ENCODE data around the gene COL5A3. TPM values are rescaled to one million over a fixed set of nuclear protein-coding genes. Genes with fewer than 3 reads are reported as not detected.
"Not testable (repeated sequence)": the region's sequence is repeated elsewhere in the genome, so short reads cannot be mapped to it uniquely, and the experiment has no call there.

COL5A3 gene
- total RNA-seq, 2 donors from 2014 or later = 16.4 to 23.9 TPM

- intact Hi-C loops (cut with DNase I) = no loop called here
- DNase-seq (no peak), ATAC-seq (no peak)
These were observed 62.9 kb downstream of the COL5A3 start for GRCh38 chr19:9947441-9947840.

DNA sequence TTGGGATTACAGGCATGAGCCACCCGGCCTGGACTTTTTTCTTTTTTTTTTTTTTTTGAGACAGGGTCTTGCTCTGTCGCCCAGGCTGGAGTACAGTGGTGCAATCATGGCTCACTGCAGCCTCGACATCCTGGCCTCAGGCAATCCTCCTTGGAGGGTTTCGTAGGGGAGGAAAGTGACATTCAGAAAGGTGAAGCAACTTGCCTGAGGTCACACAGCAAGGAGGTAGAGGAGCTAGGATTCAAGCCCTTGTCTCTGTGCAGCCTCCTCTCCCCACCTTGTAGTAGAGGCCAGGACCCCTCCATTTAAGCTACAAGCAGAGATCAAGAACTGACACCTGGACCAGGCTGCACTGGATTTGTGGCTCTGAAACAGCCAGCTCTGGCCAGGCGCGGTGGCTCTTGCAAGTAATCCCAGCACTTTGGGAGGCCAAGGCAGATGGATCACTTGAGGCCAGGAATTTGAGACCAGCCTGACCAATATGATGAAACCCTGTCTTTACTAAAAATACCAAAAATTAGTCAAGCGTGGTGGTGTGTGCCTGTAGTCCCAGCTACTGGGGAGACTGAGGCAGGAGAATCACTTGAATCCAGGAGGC, 63.7 kb downstream of the COL5A3 start:
- DNase-seq; intact Hi-C loops (cut with DNase I); ATAC-seq: not testable (repeated sequence)

GRCh38 chr19:9945319-9945966, 64.9 kb downstream of the COL5A3 start:
- ATAC-seq = peak; percentile 93 to 98
- intact Hi-C loops (cut with DNase I) = no loop called here
- DNase-seq = peak; percentile 87

DNA sequence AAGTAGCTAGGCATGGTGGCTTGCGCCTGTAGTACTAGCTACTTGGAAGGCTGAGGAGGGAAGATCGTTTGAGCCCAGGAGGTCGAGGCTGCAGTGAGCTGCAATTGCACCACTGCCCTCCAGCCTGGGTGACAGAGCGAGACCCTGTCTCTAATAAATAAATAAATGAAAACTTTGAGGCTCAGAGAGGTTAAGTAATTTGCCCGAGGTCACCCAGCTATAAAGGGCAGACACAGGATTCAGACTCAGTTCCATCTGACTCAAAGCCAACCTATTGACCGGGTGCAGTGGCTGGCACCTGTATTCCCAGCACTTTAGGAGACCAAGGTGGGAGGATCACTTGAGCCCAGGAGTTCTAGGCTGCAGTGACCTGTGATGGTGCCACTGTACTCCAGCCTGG, 66.6 kb downstream of the COL5A3 start:
- no peak for DNase-seq
- intact Hi-C loops (cut with DNase I) = no loop called here
- no peak for ATAC-seq

GRCh38 chr19:9941671-9942070, 68.6 kb downstream of the COL5A3 start:
- ATAC-seq (no peak), DNase-seq (no peak)
- intact Hi-C loops (cut with DNase I) = no loop called here

DNA sequence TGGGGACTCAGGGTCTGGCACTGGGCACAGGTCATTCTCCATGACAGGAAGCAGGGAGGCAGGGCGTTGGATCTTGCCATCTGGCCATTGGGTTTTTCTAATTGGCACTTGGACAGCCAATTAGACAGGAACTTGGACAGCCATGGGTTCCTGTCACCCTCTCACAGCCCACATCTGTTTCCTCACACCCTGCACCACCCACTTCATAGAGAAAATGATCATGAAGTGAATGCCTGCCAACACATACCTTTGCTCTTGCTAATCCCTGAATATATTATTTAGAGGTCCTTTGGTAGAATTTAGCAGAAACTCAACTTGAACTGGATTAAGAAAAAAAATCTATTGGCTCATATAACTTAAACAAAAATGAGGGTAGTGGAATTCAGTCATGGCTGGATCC, 69.1 kb downstream of the COL5A3 start:
- intact Hi-C loops (cut with DNase I) = no loop called here
- ATAC-seq = no peak

GRCh38 chr19:9940778-9941177, 69.5 kb downstream of the COL5A3 start:
- ATAC-seq = no peak
- intact Hi-C loops (cut with DNase I) = no loop called here
- DNase-seq = no peak

More for the DNA sequence above, 69.1 kb downstream of the COL5A3 start:
- no peak for DNase-seq

DNA sequence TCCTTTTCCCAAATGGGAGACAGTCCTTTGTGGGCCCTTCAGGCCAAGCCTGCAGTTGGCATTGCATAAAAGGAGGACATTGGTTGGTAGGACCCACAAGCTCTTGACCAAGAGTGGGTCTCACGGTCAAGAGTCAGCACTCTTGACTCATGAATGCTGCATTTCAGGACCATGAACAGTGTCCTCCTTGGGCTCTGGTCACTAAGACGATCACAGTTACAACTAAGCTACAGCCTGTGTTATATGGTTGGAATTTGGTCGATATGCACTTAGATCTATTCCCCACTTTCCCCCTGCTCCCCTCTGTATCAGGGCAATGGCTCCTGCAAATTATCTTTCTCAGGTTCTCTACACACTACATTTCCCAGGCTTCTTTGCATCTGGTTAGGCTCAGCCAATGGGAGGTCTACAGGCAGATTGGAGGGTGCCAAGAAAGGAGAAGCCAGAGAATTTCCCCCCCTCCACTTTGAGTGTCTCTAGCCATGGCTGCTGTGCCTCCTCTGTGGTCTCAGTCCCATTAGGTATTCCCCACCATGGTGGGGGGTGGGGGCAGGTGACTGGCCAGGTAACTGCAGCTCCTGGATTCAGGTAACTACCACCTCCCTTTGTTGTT, 70.9 kb downstream of the COL5A3 start:
- no peak for DNase-seq
- intact Hi-C loops (cut with DNase I) = loop anchor here in 1 of 2 donors (5.0 kb wide), 1 partner anchor 73 kb away; the partner anchor contains the start of genes COL5A3 and RDH8
- no peak for ATAC-seq

DNA sequence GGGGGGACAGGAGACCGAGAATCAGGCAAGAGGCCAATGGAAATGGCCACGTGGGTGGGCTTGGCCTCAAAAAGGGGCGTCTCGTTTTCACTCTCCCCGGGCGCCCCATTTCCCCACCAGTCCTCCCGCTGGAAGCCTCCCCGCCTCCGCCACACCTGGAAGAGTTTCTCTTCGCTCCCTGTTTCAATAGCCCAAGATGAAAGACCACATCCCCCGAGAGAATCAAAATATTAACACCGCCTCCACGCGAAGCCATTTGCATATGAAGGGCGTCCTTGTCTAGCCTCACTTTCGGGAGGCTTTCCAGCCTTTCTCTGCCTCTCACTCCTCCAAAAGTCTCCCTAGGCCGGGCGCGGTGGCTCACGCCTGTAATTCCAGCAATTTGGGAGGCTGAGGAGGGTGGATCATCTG, 73.3 kb downstream of the COL5A3 start:
- ATAC-seq (no peak), DNase-seq (no peak)
- intact Hi-C loops (cut with DNase I) = loop anchor here in 1 of 2 donors (5.0 kb wide), 1 partner anchor 75 kb away; the partner anchor contains the start of genes COL5A3 and RDH8

DNA sequence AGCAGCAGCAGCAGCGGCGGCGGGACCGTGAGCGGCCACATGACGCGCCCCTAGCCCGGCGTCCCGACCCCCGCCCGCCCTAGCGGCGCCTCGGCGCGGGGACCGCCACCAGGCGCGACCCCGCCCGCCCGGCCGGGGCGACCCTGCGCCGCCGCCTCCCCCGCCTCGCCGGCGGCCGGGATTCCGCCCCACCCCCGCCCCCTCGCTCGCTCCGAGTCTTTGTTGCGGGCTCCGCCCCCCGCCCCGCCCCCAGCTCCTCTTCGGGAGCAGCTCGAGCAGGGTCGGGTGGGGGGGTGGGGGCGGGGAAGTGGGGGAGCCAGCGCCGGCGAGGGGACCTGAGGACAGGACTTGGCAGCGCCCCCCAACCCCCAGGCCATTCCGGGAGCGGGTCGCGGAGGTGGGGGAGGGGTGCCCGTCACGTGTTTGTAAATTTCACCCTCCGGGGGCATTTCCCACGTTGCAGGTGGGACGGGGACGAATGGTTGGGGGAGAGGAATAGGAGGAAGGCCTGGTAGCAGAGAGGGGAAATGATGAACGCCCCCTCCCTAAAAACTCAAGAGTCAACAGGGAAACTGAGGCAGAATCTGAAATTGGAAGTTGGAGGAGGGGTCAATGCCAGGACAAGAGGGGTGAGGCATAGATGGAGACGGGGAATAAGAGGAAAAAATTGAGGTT, 73.8 kb downstream of the COL5A3 start, which contains the start of gene OLFM2:
OLFM2 (minus strand) TSS at position 190 of the 675 bp plus-strand sequence; CDS start at position 41, 149 bp downstream.
- DNase-seq (peak; percentile 42), ATAC-seq (no peak)
- intact Hi-C loops (cut with DNase I) = loop anchor here in 1 of 2 donors (5.0 kb wide), 1 partner anchor 76 kb away; the partner anchor contains the start of genes COL5A3 and RDH8

DNA sequence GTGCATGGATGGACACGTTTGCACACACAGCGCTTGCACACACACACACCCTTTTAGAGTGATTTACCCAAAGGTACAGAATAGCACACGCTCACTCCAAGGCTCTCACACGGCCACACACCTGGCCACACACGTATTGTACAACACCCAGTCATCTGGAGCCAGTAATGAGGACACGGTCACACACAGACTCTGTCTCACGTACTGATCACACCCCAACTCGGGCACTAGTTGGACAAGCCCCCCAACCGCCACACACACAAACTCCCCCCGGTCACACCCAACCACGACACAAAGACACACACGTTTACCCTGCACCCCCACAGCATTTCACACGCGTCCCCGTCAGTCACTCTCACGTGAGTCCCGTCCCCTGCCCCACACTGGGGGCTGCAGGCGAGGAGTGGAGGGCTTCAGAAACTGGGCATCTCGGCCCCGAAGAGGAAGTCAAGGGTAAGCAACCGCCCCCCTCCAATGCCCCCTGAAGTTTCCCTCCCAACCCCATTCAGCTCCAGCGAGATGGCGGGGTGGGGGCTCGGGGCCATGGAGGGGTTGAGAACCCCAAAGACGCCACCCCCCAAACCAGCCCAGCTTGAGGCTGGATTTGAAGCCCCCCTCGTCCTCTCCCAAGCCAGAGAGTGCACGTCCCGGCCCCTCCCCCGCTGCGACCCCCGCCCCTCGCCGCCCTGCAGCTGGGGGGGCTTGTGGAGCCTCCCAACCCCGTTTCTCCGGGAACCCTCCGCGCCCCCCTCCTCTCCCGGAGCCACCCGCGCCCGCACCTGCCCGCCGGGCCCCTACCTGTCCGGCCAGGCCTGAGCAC, 74.6 kb downstream of the COL5A3 start:
- ATAC-seq (no peak), DNase-seq (no peak)
- intact Hi-C loops (cut with DNase I) = loop anchor here in 1 of 2 donors (5.0 kb wide), 1 partner anchor 77 kb away; the partner anchor contains the start of genes COL5A3 and RDH8

DNA sequence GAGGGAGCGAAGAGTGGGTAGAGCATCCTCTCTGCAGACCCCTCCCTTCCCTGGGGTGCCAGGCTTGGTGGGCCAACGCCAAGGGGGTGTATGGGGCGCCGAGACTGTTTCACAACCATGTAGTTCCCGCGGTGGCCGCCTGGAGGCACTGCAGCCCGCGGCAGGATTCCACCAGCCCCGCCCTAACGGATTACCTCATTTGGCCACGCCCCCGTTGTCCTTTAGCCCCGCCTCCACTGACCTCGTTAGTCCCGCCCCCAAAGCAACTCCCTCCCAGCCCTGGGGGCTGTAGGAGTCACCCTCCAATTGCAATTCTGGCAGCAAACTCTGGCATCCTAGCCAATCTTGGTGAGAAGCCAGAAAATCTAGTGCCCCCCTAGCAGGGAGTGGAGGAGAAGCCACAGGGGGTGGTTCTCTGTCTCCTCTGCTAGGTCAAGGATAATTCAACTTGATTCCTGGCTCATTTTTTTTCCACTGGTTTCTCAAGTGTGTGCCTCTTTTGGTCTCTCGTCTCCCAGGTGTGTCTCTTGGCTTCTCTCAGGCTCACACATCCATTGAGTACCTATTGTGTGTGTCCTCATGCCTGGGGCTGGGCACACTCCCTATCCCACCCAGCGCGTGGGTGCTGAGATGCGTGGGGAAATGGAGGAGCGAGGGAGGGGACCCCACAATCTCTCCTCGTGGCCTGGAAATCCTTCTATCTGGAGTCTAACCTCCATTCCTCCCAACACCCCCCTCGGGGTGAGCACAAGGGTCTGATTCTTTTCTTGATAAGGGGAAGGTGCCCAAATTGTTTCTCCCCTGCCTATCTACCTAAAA, 76.0 kb downstream of the COL5A3 start:
- ATAC-seq = peak; percentile 83 to 88
- peak; percentile 74 for DNase-seq
- intact Hi-C loops (cut with DNase I) = loop anchor here (5.0 kb wide), 3 partner anchors 93 to 453 kb away; partner anchors contain the start of gene MRPL4 (in 1 of the 2)

GRCh38 chr19:9932835-9933234, 77.5 kb downstream of the COL5A3 start:
- intact Hi-C loops (cut with DNase I) = loop anchor here (5.0 kb wide), 3 partner anchors 94 to 454 kb away; partner anchors contain the start of gene MRPL4 (in 1 of the 2)
- no peak for DNase-seq
- no peak for ATAC-seq

- DNase-seq (no peak), ATAC-seq (no peak)
- intact Hi-C loops (cut with DNase I) = loop anchor here (2.0 to 5.0 kb wide), 4 partner anchors 95 to 456 kb away; partner anchors contain the start of gene MRPL4 (in 1 of the 2)
These were observed 78.7 kb downstream of the COL5A3 start for GRCh38 chr19:9931629-9932028.

DNA sequence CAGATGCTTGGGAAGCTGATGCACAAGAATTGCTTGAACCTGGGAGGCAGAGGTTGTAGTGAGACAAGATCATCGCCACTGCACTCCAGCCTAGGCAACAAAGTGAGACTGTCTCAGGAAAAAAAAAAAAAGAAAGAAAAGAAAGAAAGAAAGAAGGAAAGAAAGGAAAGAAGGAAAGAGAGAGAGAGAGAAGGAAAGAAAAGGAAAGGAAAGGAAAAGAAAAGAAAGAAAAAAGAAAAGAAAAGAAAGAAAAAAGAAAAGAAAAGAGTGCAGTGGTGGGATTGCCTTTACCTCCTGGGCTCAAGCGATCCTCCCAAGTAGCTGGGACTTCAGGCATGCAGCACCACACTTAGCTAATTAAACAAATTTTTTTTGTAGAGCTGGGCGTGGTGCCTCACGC, 86.9 kb downstream of the COL5A3 start:
- no peak for DNase-seq
- intact Hi-C loops (cut with DNase I) = no loop called here
- no peak for ATAC-seq

- intact Hi-C loops (cut with DNase I); DNase-seq; ATAC-seq: not testable (repeated sequence)
These were observed 87.4 kb downstream of the COL5A3 start for GRCh38 chr19:9922782-9923379.

GRCh38 chr19:9917321-9917720, 93.0 kb downstream of the COL5A3 start:
- peak; percentile 48 to 69 for ATAC-seq
- no peak for DNase-seq
- intact Hi-C loops (cut with DNase I) = no loop called here

All from left cardiac atrium (tissue), 4 donors.